ENCODE measurements around the gene CCDC73. TPM values are rescaled to one million over a fixed set of nuclear protein-coding genes. Genes with fewer than 3 reads are reported as not detected.

CCDC73 gene
- polyA plus RNA-seq, 1 of the 3 experiments (the other 2 are of a cell fraction): not detected

GRCh38 chr11:32555091-32555490 is 239.4 kb downstream of the CCDC73 start:
- H3K9me2 ChIP-seq: no peaks in the 10 kb centered on the region
- ChIA-PET POLR2A (no interaction called here), CTCF (no interaction called here)
- H3K27me3 ChIP-seq (ENCODE audit: insufficient read depth): peaks cover 14% of the 10 kb centered on the region; the same call in 1 of the 2 replicates
- H3K79me2 ChIP-seq (ENCODE audit: insufficient read depth): no peaks in the 10 kb centered on the region
- H3K4me2 ChIP-seq: no peak overlapping the region
- TF ChIP-seq ZBTB33 (IDR thresholded peaks at IDR 0.05; ENCODE audit: borderline replicate concordance, low read depth) (no peak), NFIC (IDR thresholded peaks at IDR 0.05; ENCODE audit: borderline replicate concordance) (no peak), FOXM1 (IDR thresholded peaks at IDR 0.05; ENCODE audit: low read depth) (no peak), RXRA (IDR thresholded peaks at IDR 0.05; ENCODE audit: borderline replicate concordance, low read depth) (no peak), MAX (IDR thresholded peaks at IDR 0.05; ENCODE audit: low read depth) (no peak), GATA2 (CRISPR knock-in tag; IDR thresholded peaks at IDR 0.05) (no peak), CTCF (IDR thresholded peaks at IDR 0.05) (no peak), FOXJ3 (CRISPR knock-in tag; IDR thresholded peaks at IDR 0.05) (no peak), JUND (IDR thresholded peaks at IDR 0.05) (no peak), MEF2A (IDR thresholded peaks at IDR 0.05; ENCODE audit: borderline replicate concordance, low read depth) (no peak), TCF12 (IDR thresholded peaks at IDR 0.05) (no peak)
- no peaks in the 10 kb centered on the region for H3F3A ChIP-seq (replicated peaks; ENCODE audit: insufficient read depth)
- no peak for DNase-seq
- no peak overlapping the region for H2AFZ ChIP-seq (ENCODE audit: low read depth)
- H3K4me1 ChIP-seq (ENCODE audit: control insufficient read depth in 1 of 2, insufficient read depth in 2 of 2, low read depth in 1 of 2, low read length in 1 of 2): no peaks in the 10 kb centered on the region
- H3K9ac ChIP-seq: no peak overlapping the region
- H3K36me3 ChIP-seq (replicated peaks in 1 of 2; ENCODE audit: control insufficient read depth in 1 of 2, insufficient read depth in 2 of 2, low read length in 1 of 2): no peaks in the 10 kb centered on the region
- H3K27ac ChIP-seq (ENCODE audit: low read depth in 2 of 2, low read length in 1 of 2): no peak overlapping the region
- no peak overlapping the region for H3K4me3 ChIP-seq (ENCODE audit: low read depth in 2 of 2, low read length in 1 of 2)
- H4K20me1 ChIP-seq (ENCODE audit: insufficient read depth): no peaks in the 10 kb centered on the region
- H3K9me3 ChIP-seq: no peaks in the 10 kb centered on the region
- WGBS (ENCODE audit: low lambda C conversion rate): 9% methylated on average over 4 of the region's 4 CpGs

Other genes with a start within 250 kb of the CCDC73 start
- 359 and 384 TPM in 2 replicates for gene EIF3M, start 210.8 kb downstream of the CCDC73 start, polyA plus RNA-seq (2012; rRNA removed)
- gene PRRG4, start 35.3 kb upstream of the CCDC73 start, polyA plus RNA-seq (2012; rRNA removed): 0.21 TPM in 2 replicates
- gene QSER1, start 98.1 kb upstream of the CCDC73 start, polyA plus RNA-seq (2012; rRNA removed): 4.2 and 4.4 TPM in 2 replicates
- gene DEPDC7, start 221.2 kb upstream of the CCDC73 start, polyA plus RNA-seq (2012; rRNA removed): 9.7 and 14.2 TPM in 2 replicates
- gene TCP11L1, start 244.9 kb upstream of the CCDC73 start, polyA plus RNA-seq (2012; rRNA removed): 12.7 and 15.1 TPM in 2 replicates

Measured in SK-N-SH (cell line).